HG03354 (cell line): Measurements from ENCODE around the gene TMEM243.
A peak's percentile ranks its signal among the peaks of the same experiment; 100 is the strongest.
"Not testable (repeated sequence)": the region's sequence is repeated elsewhere in the genome, so short reads cannot be mapped to it uniquely, and the experiment has no call there.

Source experiments
- ATAC-seq: cut with Tn5 transposase; IDR thresholded peaks from one replicate; pipeline ENCODE4 v1.9.1; 2021; ENCODE audit warnings: mild to moderate bottlenecking; ENCODE audit not compliant: unreplicated experiment, poor library complexity, severe bottlenecking

TMEM243 gene

GRCh38 chr7:87213811-87214210 is 5.7 kb downstream of the TMEM243 start:
- ATAC-seq = no peak

- no peak for ATAC-seq
Measured at GRCh38 chr7:87213252-87213651, 6.3 kb downstream of the TMEM243 start.

GRCh38 chr7:87212498-87212897 is 7.0 kb downstream of the TMEM243 start:
- no peak for ATAC-seq

- no peak for ATAC-seq
Measured at GRCh38 chr7:87210506-87210905, 9.0 kb downstream of the TMEM243 start.

DNA sequence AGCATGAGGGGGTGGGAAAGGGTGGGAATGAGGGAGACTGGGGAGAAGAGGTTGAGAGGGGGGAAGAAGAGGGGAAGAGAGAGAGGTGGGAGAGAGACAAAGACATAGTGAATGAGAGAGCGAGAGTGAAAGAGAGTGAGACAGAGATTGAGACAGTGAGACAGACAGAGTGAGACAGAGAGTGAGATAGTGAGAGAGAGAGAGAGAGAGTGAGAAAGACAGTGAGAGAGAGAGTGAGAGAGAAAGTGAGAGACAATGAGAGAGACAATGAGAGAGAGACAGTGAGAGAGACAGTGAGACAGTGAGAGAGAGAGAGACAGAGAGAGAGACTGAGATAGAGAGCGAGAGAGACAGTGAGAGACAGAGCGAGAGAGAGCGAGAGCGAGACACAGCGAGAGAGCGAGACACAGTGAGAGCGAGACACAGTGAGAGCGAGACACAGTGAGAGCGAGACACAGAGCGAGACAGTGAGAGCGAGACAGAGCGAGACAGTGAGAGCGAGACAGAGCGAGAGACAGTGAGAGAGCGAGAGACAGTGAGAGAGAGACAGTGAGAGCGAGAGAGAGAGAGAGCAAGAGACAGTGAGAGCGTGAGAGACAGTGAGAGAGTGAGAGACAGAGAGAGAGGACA is 10.1 kb downstream of the TMEM243 start:
- no peak for ATAC-seq

DNA sequence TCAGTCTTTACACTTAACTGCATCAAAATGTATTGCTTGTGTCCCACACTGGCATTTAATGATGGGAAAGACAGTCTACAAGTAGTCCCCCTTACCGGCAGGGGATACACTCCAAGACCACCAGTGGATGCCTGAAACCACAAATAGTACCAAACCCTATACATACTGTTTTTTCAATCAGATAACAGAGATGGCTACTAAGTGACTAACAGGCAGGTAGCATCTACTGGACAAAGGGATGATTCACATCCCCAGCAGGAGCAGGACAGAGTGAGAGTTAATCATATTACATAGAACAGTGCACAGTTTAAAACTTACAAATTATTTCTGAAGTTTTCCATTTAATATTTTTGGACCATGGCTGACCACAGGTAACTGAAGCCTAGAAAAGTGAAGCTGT is 13.2 kb downstream of the TMEM243 start:
- no peak for ATAC-seq

GRCh38 chr7:87205701-87206100 is 13.8 kb downstream of the TMEM243 start:
- not testable (repeated sequence) for ATAC-seq

GRCh38 chr7:87204933-87205332 is 14.6 kb downstream of the TMEM243 start:
- no peak for ATAC-seq

GRCh38 chr7:87203929-87204328 is 15.6 kb downstream of the TMEM243 start:
- not testable (repeated sequence) for ATAC-seq

DNA sequence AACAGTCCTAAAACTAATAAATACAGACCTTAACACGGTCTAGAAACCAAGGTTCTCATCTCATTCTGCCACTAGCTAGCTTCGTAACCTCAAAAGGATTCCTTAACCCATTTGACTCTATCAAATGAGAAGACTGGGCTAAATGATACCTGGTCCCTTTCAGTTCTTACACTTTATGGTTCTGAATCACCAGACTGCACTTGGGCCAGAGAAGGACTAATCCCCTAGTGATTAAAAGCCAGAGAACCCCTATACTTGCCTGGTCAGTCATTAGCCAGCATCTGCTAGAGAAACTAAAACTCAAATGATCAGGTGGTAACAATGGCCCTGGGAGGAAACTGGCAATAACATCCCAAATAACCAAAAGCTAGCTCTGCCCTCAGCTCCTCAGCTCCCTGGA is 16.8 kb downstream of the TMEM243 start:
- peak; percentile 38 for ATAC-seq

GRCh38 chr7:87202208-87202607 is 17.3 kb downstream of the TMEM243 start:
- no peak for ATAC-seq

- ATAC-seq = no peak
Measured at GRCh38 chr7:87199700-87200450, 19.7 kb downstream of the TMEM243 start.

DNA sequence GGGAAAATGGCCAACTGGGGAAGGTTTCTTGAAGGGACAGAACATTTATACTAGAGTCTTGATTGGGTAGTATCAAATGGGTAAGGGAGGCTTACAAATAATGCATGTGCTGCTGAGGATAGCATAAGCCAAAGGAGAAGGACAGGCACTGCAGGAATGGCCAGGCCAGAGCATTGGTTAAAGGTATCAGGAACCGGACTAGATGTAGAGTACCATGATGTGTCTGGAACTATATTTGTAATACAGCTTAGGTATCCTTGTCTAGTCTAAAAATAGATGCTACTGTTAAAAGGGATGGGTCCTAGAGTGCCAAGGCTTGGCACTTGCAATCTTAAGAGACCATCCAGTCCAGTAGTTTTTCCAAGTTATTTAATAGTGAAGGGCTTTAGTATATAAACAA is 20.3 kb downstream of the TMEM243 start:
- no peak for ATAC-seq

- ATAC-seq = no peak
Measured at GRCh38 chr7:87193912-87194311, 25.6 kb downstream of the TMEM243 start.

- no peak for ATAC-seq
Measured at GRCh38 chr7:87192784-87193487, 26.6 kb downstream of the TMEM243 start.

DNA sequence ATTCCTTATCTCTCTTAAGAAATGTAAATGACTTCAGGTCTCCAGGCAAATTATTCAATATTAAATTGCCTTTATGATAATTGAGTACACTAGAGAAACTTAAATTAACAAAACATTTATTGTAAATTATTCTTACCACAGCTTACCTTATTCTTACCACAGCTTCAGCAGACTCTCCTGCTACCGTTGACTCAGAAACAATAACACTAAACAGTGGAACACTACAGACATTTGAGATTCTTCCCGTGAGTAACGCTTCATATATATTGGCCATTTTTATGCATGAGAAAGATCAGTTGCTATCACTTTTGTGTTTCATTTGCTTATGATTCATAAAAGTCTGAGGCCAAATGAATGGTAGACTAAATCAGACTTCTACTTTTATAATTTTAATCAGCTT is 28.7 kb downstream of the TMEM243 start:
- no peak for ATAC-seq

DNA sequence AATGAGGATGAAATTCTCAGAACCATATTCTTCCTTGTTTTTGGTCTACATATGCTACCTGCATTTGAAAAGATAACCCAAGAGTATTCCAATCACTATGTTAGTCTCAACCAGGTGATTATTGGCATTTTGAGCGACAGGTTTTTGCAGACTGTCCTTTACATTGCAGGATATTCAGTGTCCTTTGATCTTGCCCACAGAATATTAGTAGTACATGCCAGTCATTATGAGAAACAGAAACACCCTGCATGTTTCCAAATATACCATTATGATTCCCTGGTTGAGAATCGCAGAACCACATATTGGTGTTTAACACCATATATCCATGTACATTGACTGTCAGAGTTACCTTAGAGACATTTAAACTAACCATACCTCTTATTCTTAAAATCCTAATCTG is 30.6 kb downstream of the TMEM243 start:
- ATAC-seq = no peak

DNA sequence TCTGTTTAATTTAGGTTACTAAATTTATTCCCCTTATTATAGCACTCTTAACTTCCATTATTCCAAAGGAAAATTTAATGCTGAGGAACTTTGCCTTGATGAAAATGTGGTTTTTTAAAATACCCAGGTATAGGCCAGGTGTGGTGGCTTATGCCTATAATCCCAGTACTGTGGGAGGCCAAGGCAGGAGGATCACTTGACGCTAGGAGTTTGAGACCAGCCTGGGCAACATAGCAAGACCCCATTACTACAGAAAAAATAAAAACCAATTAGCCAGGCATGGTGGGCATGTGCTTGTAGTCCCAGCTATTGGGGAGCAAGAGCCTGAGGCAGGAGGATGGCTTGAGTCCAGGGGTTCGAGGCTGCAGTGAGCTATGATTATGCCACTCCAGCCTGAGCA is 32.4 kb downstream of the TMEM243 start:
- ATAC-seq = no peak

DNA sequence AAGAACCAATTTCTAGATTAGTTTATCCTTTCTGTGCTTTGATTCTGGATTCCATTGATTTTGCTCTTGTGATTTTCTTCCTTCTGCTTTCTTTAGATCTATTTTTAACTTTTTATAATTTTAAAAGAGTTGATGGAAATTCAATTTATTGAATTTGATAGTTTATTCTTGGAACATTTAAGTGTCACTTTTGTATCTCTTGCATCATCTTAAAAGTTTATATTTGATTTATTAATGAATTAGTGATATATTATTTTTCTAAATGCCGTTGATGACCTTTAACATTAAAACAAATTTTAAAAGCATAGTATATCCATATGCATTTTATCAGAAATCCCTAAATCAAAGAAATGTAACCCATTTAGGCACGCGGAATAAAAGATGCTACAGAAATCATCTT is 40.4 kb downstream of the TMEM243 start:
- no peak for ATAC-seq

DNA sequence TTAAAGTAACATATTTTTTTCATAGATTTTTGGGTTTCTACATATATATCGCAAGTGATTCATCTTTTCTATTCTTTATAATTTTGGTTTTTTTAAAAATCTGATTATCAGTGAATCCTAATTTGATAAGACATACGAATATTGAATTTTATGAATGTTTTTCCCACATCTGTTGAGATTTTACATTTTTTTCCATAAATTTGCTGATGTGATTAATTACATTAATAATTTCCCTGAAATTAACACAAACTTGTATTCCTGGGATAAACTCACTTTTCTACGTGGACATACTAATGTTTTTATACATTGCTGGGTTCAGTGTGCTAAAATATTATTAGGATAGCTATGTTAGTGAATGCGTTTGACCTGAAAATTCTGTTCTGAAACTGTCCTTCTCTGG is 41.2 kb downstream of the TMEM243 start:
- no peak for ATAC-seq

- ATAC-seq = no peak
Measured at GRCh38 chr7:87173471-87173870, 46.1 kb downstream of the TMEM243 start.
